ENCODE data around the gene GPAT2. TPM values are rescaled to one million over a fixed set of nuclear protein-coding genes. Genes with fewer than 3 reads are reported as not detected.

Gene GPAT2
- total and polyA plus RNA-seq, 2 of the 8 experiments (the other 6 are each of a cell fraction or from before 2014, with no cell fraction given), result 0.26 to 0.63 TPM

- H4K91ac ChIP-seq (replicated peaks; ENCODE audit: insufficient read length, low read length), result no peak overlapping the region
- no peaks in the 10 kb centered on the region for H3K79me1 ChIP-seq (ENCODE audit: low read depth, low read length)
- no peak overlapping the region for H4K5ac ChIP-seq (ENCODE audit: insufficient read length, low read depth, low read length)
- TF ChIP-seq RAD21 (IDR thresholded peaks at IDR 0.05 in 1 of 2, conservative IDR thresholded peaks at IDR 0.05 in 1 of 2; ENCODE audit: low read depth in 2 of 2, low read length in 2 of 2) (no peak), RBBP5 (IDR thresholded peaks at IDR 0.05; ENCODE audit: borderline replicate concordance, low read depth, low read length) (no peak), SP2 (IDR thresholded peaks at IDR 0.05; ENCODE audit: low read length) (no peak), CBX5 (IDR thresholded peaks at IDR 0.05; ENCODE audit: low read depth, low read length) (no peak), FOSL1 (IDR thresholded peaks at IDR 0.05; ENCODE audit: insufficient read depth, low read depth, low read length) (no peak)
- H4K8ac ChIP-seq (ENCODE audit: extremely low read depth, insufficient read depth, low read length), result no peak overlapping the region
- no peak overlapping the region for H3K14ac ChIP-seq (ENCODE audit: insufficient read length)
- no peak overlapping the region for H2AFZ ChIP-seq (ENCODE audit: low read length)
- CTCF ChIA-PET (ENCODE audit: partially characterized antibody), result interaction anchor here (0.8 to 1.3 kb wide), 3 partner anchors 41 to 100 kb away, joined by 3 read pairs; partner anchors contain the start of gene ADRA2B
- no peak overlapping the region for H3K4ac ChIP-seq (replicated peaks; ENCODE audit: insufficient read length, low read depth, low read length)
- H3K18ac ChIP-seq (ENCODE audit: extremely low read depth, low read length), result no peak overlapping the region
- no peaks in the 10 kb centered on the region for H3K4me1 ChIP-seq (replicated peaks in 1 of 4; ENCODE audit: control insufficient read depth in 3 of 4, insufficient read depth in 4 of 4, low read length in 3 of 4)
- no peak overlapping the region for H3K4me3 ChIP-seq (ENCODE audit: extremely low read depth in 1 of 4, insufficient read depth in 2 of 4, low read depth in 3 of 4, low read length in 4 of 4)
- H3K23ac ChIP-seq (ENCODE audit: insufficient read length), result no peak overlapping the region
- no peak overlapping the region for H2BK5ac ChIP-seq (ENCODE audit: low read depth, low read length)
- H4K20me1 ChIP-seq (replicated peaks in 1 of 2; ENCODE audit: control insufficient read depth in 1 of 2, insufficient read depth in 2 of 2, low read length in 2 of 2), result no peaks in the 10 kb centered on the region
- no peaks in the 10 kb centered on the region for H3K36me3 ChIP-seq (ENCODE audit: control insufficient read depth in 2 of 4, insufficient read depth in 4 of 4, low read length in 3 of 4)
- DNase-seq (ENCODE audit: low read depth in 1 of 2, low spot score in 2 of 2), result no peak
- H2BK12ac ChIP-seq (ENCODE audit: low read depth, low read length), result no peak overlapping the region
- H3K27ac ChIP-seq (ENCODE audit: low read depth, low read length), result no peak overlapping the region
- H2AK5ac ChIP-seq (ENCODE audit: low read depth, low read length), result no peak overlapping the region
- H2BK15ac ChIP-seq (ENCODE audit: low read length), result no peak overlapping the region
- no peak overlapping the region for H3K56ac ChIP-seq (replicated peaks; ENCODE audit: insufficient read length, low read depth, low read length)
- H3K23me2 ChIP-seq (ENCODE audit: low read depth, low read length), result no peaks in the 10 kb centered on the region
- POLR2A ChIA-PET (ENCODE audit: partially characterized antibody), result no interaction called here
- whole genome bisulfite sequencing, 2 experiments (ENCODE audit: extremely low coverage in 1 of 2, insufficient coverage in 1 of 2, insufficient read length in 1 of 2, insufficient replicate concordance in 2 of 2, low coverage in 1 of 2, low lambda C conversion rate in 2 of 2, missing lambda C conversion rate in 1 of 2), result 64% methylated on average over 2 of the region's 2 CpGs; no CpG with 5 or more reads in 1 of the 2 experiments
- no peaks in the 10 kb centered on the region for H3K27me3 ChIP-seq (replicated peaks in 1 of 4; ENCODE audit: control insufficient read depth in 3 of 4, extremely low read depth in 1 of 4, insufficient read depth in 3 of 4, low read length in 3 of 4)
- H2BK20ac ChIP-seq (ENCODE audit: low read length), result no peak overlapping the region
- H3K4me2 ChIP-seq (ENCODE audit: insufficient read depth in 1 of 2, low read depth in 2 of 2, low read length in 2 of 2), result no peak overlapping the region
- no peaks in the 10 kb centered on the region for H3K9me3 ChIP-seq (ENCODE audit: insufficient read depth in 2 of 2, low read depth in 1 of 2, low read length in 1 of 2)
- FAIRE-seq, result no peak
- no peak overlapping the region for H2BK120ac ChIP-seq (replicated peaks; ENCODE audit: low read depth, low read length)
- no peak overlapping the region for H3K9ac ChIP-seq (replicated peaks in 1 of 4; ENCODE audit: extremely low read depth in 1 of 4, low read depth in 3 of 4, low read length in 3 of 4)
- no peaks in the 10 kb centered on the region for H3K79me2 ChIP-seq (ENCODE audit: control insufficient read depth in 1 of 2, insufficient read depth in 2 of 2, low read length in 2 of 2)
These were observed 40.6 kb upstream of the GPAT2 start for GRCh38 chr2:96075199-96075771.
